ENCODE measurements around the gene GATAD1. TPM values are rescaled to one million over a fixed set of nuclear protein-coding genes. Genes with fewer than 3 reads are reported as not detected.

The GATAD1 gene
- polyA plus RNA-seq, 3 donors = 6.6 to 34.1 (median 7.6) TPM

- H3K27ac Mint-ChIP-seq = no peak overlapping the region
- H3K9me3 ChIP-seq (replicated peaks in 1 of 2; ENCODE audit: control insufficient read depth in 1 of 2, insufficient read depth in 1 of 2, low read length in 2 of 2) = no peaks in the 10 kb centered on the region
- intact Hi-C loops (cut with micrococcal nuclease) = no loop called here
Observed at GRCh38 chr7:92400013-92400412, 47.3 kb upstream of the GATAD1 start.

GRCh38 chr7:92402920-92403759 is 44.1 kb upstream of the GATAD1 start:
- no peak overlapping the region for H3K9ac ChIP-seq (ENCODE audit: insufficient read depth, low read length, poor library complexity, severe bottlenecking)
- H3K27ac Mint-ChIP-seq = no peak overlapping the region
- peaks cover 0 to 4% of the 10 kb centered on the region in 2 donors for H3K4me1 ChIP-seq (ENCODE audit: control insufficient read depth in 1 of 2, insufficient read depth in 2 of 2, low read length in 2 of 2)

More at GRCh38 chr7:92400013-92400412, 47.3 kb upstream of the GATAD1 start:
- Histone ChIP-seq H2AFZ (ENCODE audit: insufficient read depth, low read depth, low read length, poor library complexity, severe bottlenecking) (no peak overlapping the region), H3K4me2 (replicated peaks; ENCODE audit: extremely low read depth, low read length, poor library complexity, severe bottlenecking) (no peak overlapping the region), H3K9ac (ENCODE audit: insufficient read depth, low read length, poor library complexity, severe bottlenecking) (no peak overlapping the region), H3K27ac (ENCODE audit: low read depth in 1 of 2, low read length in 2 of 2) (no peak overlapping the region), H3K36me3 (replicated peaks in 1 of 2; ENCODE audit: control insufficient read depth in 1 of 2, insufficient read depth in 2 of 2, low read length in 2 of 2) (peaks cover 30 to 45% of the 10 kb centered on the region in 2 donors), H4K20me1 (ENCODE audit: insufficient read depth, low read length) (no peaks in the 10 kb centered on the region), H3K27me3 (ENCODE audit: control insufficient read depth in 2 of 2, insufficient read depth in 2 of 2, low read length in 2 of 2) (no peaks in the 10 kb centered on the region), H3K4me3 (replicated peaks in 1 of 3; ENCODE audit: low read depth in 2 of 3, low read length in 3 of 3) (no peak overlapping the region), H3K79me2 (ENCODE audit: insufficient read depth, low read length) (no peaks in the 10 kb centered on the region), H3K4me1 (ENCODE audit: control insufficient read depth in 1 of 2, insufficient read depth in 2 of 2, low read length in 2 of 2) (peaks cover 0 to 4% of the 10 kb centered on the region in 2 donors)
- H3K4me1 Mint-ChIP-seq = peaks cover 8% of the 10 kb centered on the region
- no peak for TF ChIP-seq CTCF (IDR thresholded peaks at IDR 0.05)
- WGBS (ENCODE audit: insufficient coverage) = 100% methylated on average over 1 of the region's 2 CpGs
- no peak for DNase-seq
- H3K36me3 Mint-ChIP-seq = peaks cover 31 to 32% of the 10 kb centered on the region in 2 donors
- H3K4me3 Mint-ChIP-seq = no peak overlapping the region
- no peaks in the 10 kb centered on the region for H3K27me3 Mint-ChIP-seq (ENCODE audit: low read depth in 3 of 3)
- H3K9me3 Mint-ChIP-seq = no peaks in the 10 kb centered on the region

More at GRCh38 chr7:92402920-92403759, 44.1 kb upstream of the GATAD1 start:
- Histone ChIP-seq H3K36me3 (replicated peaks in 1 of 2; ENCODE audit: control insufficient read depth in 1 of 2, insufficient read depth in 2 of 2, low read length in 2 of 2) (peaks cover 17 to 23% of the 10 kb centered on the region in 2 donors), H3K4me2 (replicated peaks; ENCODE audit: extremely low read depth, low read length, poor library complexity, severe bottlenecking) (no peak overlapping the region), H3K9me3 (replicated peaks in 1 of 2; ENCODE audit: control insufficient read depth in 1 of 2, insufficient read depth in 1 of 2, low read length in 2 of 2) (no peaks in the 10 kb centered on the region), H3K27ac (ENCODE audit: low read depth in 1 of 2, low read length in 2 of 2) (no peak overlapping the region), H3K79me2 (ENCODE audit: insufficient read depth, low read length) (no peaks in the 10 kb centered on the region), H4K20me1 (ENCODE audit: insufficient read depth, low read length) (no peaks in the 10 kb centered on the region), H3K4me3 (replicated peaks in 1 of 3; ENCODE audit: low read depth in 2 of 3, low read length in 3 of 3) (no peak overlapping the region), H3K27me3 (ENCODE audit: control insufficient read depth in 2 of 2, insufficient read depth in 2 of 2, low read length in 2 of 2) (no peaks in the 10 kb centered on the region), H2AFZ (ENCODE audit: insufficient read depth, low read depth, low read length, poor library complexity, severe bottlenecking) (no peak overlapping the region)
- Mint-ChIP-seq H3K36me3 (peaks cover 11 to 16% of the 10 kb centered on the region in 2 donors), H3K9me3 (peaks cover 0 to 2% (median 0%) of the 10 kb centered on the region in 7 donors), H3K27me3 (ENCODE audit: low read depth in 3 of 3) (peaks cover 0 to 5% (median 2%) of the 10 kb centered on the region in 3 donors), H3K4me3 (no peak overlapping the region), H3K4me1 (peaks cover 8% of the 10 kb centered on the region)
- 73% methylated on average over 1 of the region's 4 CpGs for WGBS (ENCODE audit: insufficient coverage)
- TF ChIP-seq CTCF (IDR thresholded peaks at IDR 0.05) = no peak
- DNase-seq = no peak
- intact Hi-C loops (cut with micrococcal nuclease) = no loop called here
